CD4-positive, alpha-beta T cell treated with Interferon gamma for 1 hour (primary cell): ENCODE measurements around the gene PKD2L1.

Experiments
- DNase-seq: peaks from one replicate; pipeline ENCODE4 v3.0.0-alpha.2; 2020

Gene PKD2L1

DNA sequence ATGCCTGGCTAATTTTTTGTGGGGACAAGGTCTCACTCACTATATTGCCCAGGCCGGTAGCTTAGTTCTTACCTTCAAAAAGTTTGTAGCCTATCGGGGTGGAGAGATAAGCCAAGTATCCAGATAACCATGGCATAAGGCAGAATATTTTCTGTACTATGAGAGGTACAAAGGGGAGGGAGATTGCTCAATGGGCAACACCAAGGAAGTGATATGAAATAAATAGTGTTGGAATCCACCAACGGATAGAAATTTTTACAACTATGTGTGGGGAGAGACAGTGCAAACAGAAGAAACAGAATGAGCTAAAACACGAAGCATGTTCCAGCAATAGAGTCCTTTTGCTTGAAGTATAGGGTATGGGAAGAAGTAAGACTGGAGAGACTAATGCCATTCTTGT lies 25.1 kb upstream of the PKD2L1 start:
- DNase-seq = no peak

DNA sequence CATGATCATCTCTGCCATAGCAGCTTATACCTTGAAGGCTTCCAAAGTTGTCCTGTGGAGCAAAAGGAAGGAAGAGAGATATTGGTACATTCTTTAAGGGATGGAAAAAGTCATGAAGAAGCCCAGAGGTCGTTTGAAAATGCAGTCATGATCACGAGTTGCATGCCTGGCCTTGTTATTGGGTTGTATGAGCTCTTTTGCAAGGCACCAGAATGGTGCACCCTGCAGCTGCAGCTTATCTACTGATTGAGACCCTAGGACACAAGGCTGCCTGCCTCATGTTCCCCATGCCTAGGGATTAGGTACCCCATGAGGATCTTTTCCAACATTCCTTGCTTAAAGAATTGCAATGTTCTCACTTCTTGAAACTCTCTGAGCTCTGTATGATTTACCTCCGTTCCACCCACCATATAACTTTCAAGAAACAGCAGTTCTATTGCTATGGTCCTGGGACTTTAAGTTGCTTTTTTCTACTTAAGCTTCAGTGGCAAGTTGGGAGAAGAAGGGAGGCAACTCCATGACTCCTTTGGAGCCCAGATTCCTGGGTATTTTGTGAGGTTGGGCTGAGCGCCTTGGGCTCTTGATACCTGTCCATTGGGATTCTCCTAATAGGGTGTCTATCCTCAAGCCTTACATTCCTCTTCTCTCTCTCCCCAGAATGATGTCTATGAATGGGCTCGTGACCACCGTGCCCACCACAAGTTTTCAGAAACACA lies 23.9 kb upstream of the PKD2L1 start:
- DNase-seq = no peak

DNA sequence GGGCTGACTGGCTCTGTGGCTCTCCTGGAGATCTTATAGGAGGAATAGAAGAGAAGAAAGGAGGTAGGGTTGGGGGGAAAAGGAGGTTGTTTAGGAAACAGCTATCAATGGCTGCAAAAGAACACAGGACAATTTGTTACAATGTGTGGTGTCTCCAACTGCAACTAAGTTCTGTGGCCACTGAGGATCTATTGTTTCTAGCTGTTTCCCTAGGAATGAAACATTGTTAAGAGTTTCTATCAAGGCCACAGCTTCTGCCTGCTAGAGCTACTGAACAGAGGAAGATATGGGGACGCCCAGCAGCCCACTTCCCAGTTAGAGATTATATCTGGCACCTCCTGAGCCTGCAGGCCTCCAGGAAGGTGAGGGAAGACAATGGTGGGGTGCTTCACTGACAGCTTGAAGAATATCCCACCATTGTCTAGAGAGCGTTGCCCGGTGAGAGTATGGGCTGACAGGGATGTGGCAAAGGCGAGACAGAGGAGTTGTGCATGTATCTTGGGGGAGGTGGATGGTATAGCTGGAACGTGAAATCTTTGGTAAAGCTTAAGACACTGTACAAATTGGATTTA lies 21.0 kb upstream of the PKD2L1 start:
- no peak for DNase-seq

DNA sequence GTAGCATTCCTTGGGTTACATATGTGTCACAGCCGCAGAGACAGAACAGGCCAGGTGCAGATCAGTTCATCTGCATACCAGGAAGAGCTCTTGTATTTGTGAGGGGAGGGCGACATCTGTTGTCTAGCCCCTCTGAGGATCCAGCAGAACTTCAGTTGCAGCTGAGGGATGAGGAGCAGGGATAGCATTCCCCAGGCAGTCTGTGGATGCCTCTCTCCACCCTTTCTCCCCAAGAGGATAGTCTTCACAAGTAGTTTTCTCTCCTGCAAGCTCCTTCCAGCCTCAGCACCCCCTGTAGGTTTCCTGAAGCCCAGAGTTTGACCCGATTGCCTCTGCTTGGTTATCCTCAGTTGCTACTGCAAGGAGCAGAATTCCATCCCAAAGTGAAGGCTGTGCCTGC lies 19.6 kb upstream of the PKD2L1 start:
- no peak for DNase-seq

DNA sequence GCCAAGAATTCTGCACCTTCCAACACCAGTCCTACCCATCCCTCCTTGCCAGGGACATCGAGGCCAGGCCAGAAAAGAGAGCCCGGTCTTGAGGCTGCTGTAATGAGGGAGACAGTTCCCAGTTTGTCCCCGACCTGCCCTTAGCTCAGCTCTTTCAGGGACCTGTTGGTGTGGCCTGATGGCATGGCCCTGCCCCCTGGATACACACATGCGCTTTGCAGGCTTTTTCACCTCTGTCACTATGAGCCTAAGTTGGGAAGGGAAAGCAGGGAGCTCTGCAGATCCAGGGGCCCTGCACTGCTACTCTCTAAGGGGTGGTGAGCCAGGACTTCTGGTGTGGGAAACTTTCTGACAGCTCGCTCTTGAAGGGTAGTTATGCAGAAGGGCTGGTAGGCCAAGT lies 19.1 kb upstream of the PKD2L1 start:
- no peak for DNase-seq

DNA sequence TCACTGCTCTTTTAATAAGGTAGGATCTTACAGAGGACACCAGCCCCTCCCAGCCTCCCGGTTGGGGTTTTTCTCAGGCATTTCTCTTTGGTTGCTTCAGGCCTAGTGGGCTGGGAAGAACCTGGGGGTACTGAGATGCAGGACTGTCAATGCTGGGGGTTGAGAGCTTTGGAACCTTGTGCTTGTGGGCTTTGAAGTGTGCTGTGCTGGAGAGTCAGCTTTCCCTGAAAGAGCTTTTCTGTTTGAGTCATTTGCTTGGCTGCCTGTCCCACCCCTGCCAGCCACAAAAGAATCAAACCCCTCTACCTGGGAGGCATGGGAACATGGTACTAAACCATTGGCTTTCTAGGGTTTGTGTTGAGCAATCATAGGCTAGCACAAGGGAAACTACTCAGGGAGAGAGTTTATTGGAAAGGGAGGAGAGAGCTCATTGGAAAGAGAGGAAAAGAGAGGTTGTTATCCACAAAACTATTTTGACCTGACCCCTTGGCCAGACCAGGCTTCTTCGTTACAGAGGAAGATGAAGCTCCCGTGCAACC lies 18.4 kb upstream of the PKD2L1 start:
- no peak for DNase-seq

DNA sequence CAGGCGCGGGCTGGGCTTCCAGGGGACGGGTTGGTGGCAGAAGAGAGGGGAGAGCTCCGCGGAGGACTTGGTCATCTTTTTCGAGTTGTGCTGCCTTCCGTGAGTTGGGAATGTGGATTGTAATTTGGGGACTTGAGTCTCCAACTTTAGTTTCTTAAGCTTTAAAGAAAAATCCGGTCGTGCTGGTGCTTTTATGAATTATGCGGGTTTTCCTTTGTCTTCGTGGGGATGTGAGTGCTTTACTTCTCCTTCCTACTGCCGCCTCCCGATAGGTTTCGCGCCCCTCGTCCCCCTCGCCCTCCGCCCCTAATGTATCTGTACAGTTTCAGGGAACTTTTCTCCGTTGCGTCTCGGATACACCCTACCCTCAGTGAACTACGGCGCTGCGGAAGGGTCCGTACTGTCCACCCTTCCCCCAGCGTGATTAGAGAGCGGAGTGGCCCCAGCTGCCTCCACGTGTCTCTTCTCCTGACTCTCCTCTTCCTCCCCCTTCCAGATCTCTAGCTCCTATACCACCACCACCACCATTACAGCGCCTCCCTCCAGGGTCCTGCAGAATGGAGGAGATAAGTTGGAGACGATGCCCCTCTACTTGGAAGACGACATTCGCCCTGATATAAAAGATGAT lies 17.7 kb upstream of the PKD2L1 start:
- DNase-seq = no peak

DNA sequence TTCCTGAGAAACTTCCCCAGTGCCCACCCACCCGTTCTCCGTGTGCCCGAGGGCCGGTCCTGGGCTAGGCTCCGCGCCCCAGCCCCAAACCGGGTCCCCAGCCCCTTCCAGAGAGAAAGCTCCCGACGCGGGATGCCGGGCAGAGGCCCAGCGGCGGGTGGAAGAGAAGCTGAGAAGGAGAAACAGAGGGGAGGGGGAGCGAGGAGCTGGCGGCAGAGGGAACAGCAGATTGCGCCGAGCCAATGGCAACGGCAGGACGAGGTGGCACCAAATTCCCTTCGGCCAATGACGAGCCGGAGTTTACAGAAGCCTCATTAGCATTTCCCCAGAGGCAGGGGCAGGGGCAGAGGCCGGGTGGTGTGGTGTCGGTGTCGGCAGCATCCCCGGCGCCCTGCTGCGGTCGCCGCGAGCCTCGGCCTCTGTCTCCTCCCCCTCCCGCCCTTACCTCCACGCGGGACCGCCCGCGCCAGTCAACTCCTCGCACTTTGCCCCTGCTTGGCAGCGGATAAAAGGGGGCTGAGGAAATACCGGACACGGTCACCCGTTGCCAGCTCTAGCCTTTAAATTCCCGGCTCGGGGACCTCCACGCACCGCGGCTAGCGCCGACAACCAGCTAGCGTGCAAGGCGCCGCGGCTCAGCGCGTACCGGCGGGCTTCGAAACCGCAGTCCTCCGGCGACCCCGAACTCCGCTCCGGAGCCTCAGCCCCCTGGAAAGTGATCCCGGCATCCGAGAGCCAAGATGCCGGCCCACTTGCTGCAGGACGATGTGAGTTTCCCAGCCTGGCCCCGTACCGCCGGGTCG lies 16.9 kb upstream of the PKD2L1 start, which contains the start of gene SCD:
SCD (plus strand) TSS at position 469 of the 803 bp plus-strand sequence; CDS start at position 741, 272 bp downstream.
- DNase-seq = peak; percentile 87

DNA sequence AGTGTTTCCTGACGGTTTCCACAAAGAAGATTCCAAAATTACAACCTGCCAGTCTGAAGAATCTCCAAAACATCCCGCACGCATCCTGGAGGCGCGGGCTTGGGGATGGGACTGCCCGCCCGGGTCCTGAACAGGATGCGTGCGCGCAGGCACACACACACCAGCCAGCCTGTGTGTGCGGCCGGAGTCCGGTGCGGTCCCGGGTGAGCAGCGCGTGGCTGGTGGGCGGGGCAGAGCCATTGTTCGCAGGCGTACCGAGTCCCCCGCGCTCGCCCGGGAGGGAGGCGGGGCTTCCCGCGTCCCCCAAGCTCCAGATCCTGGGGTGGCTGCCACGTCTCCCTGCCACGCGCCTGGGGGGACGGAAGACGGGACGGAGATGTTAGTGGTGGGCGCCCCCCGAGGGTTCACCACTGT lies 16.3 kb upstream of the PKD2L1 start:
- peak; percentile 71 for DNase-seq

DNA sequence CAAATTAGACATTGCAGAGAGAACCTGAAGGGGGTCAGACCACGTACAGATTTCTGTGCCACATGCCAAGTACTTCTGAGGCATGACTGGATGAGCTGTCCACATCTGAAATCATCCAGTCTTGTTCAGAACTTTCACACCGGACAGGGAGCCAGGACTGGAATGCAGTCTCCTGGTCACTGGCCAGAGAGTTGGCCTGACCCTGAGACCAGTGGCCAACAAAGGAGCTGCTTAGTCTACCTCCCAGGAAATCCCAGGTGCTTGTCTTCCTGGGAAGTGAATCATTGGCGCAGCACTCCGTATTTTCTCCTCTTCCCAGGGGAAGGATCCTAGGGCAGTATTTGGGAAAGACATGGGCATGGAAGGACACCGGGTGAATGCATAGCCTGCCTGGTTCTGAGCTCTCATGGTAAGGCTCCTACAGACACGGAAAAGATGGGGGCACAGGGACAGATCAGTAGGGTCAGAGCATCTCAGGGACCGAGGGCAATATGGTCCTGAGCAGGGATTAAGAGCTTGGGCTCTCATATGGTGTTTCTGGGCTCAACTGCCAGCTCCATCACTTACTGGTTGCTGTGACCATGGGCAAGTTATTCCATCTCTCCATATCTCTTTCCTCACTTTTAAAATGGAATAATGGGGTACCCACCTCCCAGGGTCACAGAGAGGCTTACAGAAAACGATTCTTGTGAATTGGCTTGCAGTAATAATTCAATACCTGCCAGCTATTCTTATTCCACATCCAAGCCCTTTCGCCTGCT lies 15.7 kb upstream of the PKD2L1 start:
- DNase-seq = no peak

DNA sequence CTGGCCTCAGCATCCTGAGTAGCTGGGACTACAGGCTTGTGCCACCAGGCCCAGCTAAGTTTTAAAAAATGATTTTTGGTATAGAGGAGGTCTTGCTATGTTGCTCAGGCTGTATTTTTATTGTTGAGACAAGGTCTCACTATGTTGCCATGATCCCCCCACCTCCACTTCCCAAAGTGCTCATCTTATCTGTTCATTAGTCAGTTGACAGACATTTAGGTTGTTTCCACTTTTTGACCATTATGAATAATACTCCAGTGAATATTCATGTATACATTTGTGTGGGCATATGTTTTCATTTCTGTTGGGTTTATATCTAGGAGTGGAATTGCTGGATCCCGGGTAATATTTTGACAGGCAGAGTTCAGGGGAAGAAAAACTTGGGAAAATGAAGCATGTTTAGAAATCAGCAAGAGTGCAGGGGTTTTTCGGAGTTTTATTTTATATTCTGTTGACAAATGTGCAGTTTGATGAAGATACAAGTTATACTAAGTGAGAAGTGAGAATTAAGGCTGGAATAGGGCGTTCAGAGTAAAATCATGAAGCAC lies 14.3 kb upstream of the PKD2L1 start:
- no peak for DNase-seq

DNA sequence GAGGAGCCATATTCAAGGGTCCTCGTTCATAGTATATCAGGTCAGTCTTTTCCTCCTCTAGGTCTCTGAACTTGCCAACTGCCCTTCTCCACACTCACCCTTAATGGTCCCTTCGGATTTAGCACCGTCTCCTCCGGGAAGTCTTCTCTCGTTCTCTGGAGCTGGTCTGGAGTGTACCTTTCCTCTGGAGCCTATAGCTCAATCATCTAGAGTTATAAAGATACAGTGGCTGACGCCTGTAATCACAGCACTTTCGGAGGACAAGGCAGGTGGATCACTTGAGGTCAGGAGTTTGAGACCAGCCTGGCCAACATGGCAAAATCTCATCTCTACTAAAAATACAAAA lies 12.6 kb upstream of the PKD2L1 start:
- DNase-seq = no peak

DNA sequence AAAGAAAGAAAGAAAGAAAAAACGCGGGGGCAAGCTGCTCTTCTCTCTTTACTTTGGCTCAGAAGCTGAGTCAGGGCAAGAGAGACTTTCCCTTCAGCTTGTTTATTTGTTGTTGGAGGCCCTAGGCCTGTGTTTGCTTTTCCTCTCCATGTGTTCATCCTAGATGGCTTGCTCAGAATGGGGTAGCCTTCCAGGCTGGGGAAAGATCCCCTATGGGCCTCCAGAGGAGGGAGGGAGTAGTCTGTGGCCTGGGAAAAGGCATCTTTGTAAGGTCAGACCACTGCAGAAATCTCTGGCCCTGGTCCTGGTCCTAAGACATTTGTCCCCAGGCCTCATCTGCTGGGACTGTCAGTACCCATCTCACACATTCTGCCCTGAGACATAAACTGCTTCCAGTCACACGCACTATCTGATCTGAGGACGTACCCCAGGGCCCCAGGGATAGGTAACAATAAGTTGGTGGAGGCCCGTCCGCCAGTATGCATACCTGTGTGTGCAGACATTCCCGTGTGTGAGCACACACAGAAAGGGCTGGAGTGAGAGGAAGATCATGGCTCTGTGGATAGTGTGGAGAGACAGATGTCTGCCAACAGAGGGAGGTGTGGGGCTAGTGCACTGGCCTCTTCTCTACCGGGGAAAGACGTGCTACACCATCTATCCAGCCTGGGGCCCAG lies 12.1 kb upstream of the PKD2L1 start:
- DNase-seq = peak; percentile 31

DNA sequence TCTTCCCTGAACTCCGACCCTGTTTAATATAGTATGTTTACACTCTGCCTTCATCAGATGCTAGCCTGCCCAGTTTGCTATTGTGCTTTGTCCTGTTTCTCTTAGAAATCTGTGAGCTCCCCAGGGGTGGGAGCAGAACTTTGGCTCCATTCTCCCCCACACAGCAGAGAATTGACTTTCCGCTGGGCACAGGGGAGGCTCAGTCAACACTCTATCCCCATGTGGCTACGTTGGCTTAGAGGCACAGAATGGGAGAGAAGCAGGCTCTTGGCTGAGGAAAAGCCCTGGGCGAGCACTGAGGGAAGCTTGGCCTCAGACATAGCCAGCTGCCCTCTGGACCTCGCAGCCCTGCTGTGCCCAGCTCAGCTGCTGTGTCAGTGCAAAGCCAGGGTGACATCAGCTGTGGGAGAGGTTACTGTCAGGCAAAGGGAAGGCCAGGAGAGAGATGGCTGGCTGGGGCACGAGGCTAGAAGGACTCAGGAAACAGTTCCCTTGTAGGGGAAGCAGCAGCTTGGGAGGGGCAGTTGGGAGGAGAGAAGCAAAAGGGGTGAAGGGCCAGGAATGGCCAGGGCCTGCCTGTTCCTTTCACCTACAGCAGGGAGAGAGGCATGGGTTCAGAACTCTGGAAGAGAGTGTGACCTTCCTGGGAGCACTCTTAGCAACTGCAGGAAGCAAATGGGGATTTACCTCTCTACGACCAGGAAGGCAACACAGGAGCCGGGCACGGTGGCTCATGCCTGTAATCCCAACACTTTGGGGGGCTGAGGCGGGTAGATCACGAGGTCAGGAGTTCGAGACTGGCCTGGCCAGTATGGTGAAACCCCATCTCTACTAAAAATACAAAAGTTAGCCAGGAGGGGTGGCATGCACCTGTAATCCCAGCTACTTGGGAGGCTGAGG lies 11.2 kb upstream of the PKD2L1 start:
- no peak for DNase-seq

DNA sequence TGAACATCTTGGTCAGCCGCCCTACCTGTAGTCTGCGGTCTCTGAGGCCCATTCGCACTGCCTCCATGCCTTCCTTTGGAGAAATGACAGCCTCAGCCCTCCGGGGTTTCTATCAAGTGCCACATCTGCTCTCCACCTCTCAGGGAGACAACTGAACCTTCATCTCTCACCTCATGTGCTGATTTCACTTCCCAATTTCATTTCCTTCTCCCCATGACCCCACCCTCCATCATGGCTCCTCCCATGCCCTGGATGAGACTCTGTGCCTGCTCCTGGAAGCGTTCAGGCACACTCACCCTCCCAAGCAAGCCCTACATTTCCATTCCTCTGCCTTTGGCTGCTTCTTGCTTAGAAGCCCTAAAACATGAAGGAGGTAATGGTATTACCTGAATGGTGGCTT lies 9.2 kb upstream of the PKD2L1 start:
- peak; percentile 41 for DNase-seq

DNA sequence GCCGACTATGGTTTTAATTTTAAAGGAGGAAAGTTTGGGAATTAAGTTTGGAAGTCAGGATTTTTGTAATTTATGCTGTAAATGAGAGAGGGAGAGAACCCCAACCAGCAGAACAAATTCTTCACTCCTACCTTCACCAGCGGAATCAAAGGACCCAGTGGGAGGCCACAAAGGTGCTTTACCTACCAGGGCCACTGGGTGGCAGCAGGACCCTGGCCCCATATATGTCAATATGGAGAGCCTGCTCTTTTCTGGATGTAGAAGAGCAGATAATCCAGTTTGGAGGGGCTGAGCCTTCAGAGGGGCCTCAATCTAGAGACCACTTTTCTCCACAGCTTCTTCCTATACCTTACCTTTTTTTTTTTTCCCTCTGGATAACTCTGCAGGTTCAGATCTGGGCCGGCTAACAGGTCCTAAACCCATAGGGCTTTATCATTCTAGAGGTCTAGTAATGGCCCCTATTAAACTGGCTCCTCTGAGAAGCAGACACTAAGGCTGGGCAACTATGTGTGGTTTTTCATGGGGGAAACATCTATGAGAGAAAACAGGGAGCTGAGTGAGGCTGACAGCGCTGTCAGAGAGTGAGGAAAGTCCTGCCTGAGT lies 8.5 kb upstream of the PKD2L1 start:
- DNase-seq = peak; percentile 70

DNA sequence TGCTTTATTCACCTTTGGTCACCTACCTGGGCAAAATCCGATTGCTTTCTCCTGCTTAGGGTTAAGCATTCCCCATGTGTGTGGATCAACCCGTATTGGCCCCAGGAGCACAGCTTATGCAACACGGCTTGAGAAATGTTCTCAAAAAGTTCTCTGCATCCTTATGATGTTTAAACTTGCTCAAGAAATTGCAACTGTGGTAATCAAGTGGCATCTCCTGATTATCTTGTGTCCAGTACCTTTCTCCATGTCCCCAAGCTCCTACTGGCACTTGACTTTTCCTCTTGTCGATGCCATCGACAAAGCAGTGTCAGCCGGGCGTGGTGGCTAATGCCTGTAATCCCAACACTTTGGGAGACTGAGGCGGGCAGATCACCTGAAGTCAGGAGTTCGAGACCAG lies 4.7 kb upstream of the PKD2L1 start:
- DNase-seq = no peak

DNA sequence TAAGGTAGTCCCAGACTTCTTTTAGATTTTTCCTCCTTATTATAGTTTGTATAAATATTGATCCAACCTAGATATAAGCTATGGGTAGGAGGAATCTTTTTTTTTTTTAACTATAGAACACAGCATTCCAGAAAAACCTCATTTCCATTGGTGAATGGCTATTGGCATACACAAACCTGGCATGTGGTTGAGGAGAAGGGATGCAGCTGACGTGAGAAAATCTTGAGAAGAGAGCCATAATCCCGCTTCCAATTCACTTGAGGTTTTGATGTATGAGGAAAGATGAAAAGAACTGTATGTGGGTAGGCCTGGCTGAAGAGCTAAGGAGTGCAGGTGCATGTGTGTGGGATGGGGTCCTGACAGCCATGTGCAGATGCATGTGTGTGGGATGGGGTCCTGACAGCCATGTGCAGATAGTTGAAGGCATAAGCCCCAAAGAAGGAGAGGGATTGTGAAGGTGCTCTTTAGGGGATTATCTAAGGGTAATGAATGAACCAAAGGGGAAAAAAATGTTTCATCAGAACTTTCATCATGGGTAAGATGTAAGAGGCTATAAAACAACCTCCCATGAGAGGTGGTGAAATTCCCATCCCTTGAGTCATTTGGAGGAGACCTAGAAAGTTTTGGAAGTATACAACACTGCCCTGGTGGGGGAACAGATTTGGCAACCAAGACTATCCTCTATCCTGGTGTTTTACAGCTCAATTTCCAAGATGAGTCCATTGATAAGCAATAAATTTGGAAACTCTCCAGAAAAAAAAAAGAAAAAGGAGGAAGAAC lies 3.8 kb upstream of the PKD2L1 start:
- no peak for DNase-seq

DNA sequence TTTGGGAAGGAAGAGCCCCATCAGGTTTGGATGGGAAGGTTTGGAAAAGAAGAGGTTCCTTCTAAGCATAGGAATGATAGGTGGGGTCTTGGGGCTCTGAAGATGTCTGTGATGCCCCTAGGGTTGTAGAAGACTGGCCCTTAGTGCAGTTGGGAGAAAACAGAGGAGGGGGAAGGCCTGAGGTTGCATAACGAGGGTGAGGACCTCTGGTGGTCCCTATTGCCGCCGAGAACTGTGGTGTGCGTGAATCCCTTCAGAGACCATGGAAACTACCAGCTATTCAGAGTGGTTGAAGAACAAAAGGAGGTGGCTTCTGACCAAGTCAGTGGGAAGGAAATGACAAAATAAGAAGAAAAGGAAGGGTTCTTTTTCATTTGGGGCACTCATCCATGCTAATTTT lies 3.1 kb upstream of the PKD2L1 start:
- no peak for DNase-seq
